Stimulated activated CD4-positive, alpha-beta T cell treated with anti-CD3 and anti-CD28 coated beads, Interleukin-12 subunit alpha, Interleukin-12 subunit beta, amount 100 ng/mL, for 4 hours (primary cell): Measurements from ENCODE around the gene SMIM34.
"Not testable (repeated sequence)": the region's sequence is repeated elsewhere in the genome, so short reads cannot be mapped to it uniquely, and the experiment has no call there.

Source experiments
- DNase-seq: peaks from one replicate; pipeline ENCODE4 v3.0.0-alpha.2; 2020

The SMIM34 gene, protein sequence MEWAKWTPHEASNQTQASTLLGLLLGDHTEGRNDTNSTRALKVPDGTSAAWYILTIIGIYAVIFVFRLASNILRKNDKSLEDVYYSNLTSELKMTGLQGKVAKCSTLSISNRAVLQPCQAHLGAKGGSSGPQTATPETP

DNA sequence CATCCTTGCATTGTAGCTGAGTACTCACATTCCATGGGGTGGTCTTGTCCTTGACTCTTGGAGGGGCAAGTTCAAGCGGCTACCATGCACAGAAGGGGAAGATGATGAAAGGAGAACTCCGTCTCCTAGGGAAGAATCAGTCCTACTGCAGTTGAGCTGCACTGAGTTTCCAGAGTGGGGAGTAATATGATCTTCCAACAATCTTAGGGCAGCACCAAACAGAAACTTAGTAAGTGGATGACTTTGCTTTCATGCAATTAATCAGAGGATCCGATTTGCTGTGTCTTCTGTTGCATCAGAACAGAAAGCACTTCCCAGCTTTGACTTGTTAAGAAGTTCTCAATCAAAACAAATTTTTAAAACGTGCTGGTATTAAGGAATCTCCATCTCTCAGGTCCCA is at the start of gene SMIM34:
Gene SMIM34 (minus strand): TSS at position 147 of the 400 bp plus-strand sequence. CDS start 112 bp downstream, at position 35.
- not testable (repeated sequence) for DNase-seq

- DNase-seq, result not testable (repeated sequence)
Observed at GRCh38 chr21:34467333-34467732, 43.6 kb upstream of the SMIM34 start.

DNA sequence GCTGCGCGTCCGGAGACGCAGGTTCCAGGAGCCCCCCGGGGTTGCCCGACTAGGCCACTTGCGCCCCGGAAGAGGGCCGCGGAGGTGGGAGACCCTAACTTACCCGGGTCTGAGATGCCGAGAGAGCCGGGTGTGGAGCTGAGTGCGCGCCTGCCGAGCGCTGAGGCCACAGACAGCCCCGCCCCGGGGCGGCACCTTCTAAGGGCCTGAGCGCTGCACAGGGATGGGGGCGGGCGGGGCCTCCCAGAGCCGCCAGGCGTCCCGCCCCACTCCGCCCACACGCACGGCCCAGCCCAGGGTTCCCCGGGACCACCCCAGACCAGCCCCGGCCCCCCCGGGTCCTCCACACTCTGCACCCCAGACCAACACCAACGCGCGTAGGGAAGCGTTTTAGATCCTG is 35.7 kb upstream of the SMIM34 start:
- DNase-seq, result not testable (repeated sequence)

DNA sequence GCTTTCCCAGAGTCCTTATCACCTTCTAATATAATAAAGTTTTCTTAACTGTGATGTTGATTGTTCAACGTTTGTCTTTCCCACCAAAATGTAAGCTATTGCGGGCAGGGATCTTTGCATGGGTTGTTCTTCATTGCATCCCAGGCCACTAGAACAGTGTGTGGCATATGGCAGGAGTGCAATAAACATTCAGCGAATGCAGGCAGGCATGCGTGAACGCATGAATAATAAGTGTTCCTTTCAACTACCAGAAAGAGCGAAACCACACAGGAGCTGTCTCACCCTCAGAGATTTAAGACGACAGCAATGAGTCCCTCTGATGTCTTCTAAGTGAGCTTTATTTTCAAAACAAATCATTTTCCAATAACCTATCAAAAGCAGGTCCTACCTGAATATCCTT is 34.5 kb upstream of the SMIM34 start:
- not testable (repeated sequence) for DNase-seq

- DNase-seq, result not testable (repeated sequence)
Observed at GRCh38 chr21:34456180-34456579, 32.4 kb upstream of the SMIM34 start.

DNA sequence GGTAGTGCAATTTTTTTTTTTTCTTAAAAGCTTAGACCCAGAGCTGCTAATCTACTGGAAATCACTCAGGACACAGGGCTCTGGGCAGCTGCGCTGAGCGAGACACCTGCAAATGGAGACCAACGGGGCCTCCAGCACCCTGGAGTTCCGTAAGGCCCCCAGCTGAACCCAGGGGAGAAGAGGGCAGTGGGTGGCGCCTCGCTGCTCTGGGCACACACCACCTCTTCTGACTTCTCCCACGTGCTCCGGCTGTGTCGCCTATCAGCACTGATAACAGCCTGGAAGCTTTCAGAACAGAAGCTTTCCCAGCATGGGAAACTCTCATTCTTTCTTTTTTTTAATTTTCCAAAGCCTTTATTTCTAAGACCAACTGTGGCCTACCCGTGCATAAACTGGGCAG is 31.9 kb upstream of the SMIM34 start:
- DNase-seq, result not testable (repeated sequence)

DNA sequence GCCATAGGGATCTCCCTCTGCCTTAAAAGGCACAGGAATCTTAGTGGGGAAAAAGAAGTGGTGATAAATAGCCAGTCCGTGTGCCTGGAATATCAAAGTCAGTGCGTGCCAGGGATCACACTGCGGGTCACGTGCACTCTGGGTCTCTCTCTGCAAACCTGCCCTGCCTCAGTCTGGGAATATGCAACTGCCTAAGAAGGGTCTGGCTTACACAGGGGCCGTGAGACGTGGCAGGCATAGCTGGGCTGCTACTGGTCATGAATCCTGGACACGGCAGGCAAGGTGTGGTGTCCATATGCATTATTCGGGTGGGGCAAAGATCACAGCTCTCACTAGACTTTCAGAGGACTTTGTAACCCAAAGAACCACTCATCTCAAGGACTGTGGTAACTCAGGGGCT is 23.3 kb upstream of the SMIM34 start:
- DNase-seq, result not testable (repeated sequence)

DNA sequence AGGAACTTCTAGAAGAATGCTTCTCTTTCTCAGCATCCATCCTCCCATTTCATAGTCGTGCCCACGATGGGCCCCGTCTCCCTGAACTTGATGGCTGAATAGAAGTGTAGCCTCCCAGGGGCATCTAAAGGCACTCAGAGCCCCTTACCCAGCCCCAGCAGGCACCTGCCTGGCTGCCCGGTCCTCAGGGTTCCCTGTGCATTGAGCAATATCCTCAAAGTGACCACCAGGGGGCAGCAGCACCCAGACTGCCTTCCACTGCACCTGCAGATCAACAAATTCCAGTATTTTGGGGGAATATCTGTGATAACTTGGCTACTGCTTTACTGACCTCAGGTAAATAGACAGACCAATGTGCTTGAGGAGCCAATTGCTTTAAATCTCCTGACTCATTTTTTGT is 19.7 kb upstream of the SMIM34 start:
- not testable (repeated sequence) for DNase-seq

- DNase-seq, result not testable (repeated sequence)
Observed at GRCh38 chr21:34429710-34430109, 6.0 kb upstream of the SMIM34 start.

GRCh38 chr21:34428441-34428840 is 4.7 kb upstream of the SMIM34 start:
- not testable (repeated sequence) for DNase-seq

- DNase-seq, result not testable (repeated sequence)
Observed at GRCh38 chr21:34427339-34427738, 3.6 kb upstream of the SMIM34 start.

DNA sequence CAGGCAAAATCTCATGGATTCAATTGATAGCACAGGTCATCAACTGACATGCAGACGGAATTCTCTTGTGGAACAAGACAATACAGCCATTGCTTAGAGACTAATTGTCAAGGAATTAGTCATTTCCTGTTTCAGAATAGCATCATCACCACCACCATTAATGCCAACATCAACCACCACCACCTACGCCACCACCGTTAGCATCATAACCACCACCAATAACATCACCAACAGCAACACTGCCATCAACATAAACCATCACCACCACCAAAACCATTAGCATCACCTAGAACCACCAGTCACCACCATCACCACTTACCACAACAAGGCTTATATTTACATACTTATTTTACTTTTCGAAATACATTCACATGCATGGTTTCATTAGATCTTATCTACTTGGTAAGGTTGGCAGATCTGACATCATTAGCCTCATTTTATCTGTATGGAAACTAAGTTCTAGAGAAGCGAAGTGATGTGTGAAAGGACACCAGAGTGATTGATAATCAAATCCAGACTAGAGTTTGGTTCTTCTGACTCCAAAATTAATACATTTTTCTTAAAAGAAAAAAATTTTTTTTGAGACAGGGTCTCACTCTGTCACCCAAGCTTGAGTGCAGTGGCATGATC is 6.2 kb downstream of the SMIM34 start:
- not testable (repeated sequence) for DNase-seq

GRCh38 chr21:34407294-34407693 is 16.5 kb downstream of the SMIM34 start:
- not testable (repeated sequence) for DNase-seq

DNA sequence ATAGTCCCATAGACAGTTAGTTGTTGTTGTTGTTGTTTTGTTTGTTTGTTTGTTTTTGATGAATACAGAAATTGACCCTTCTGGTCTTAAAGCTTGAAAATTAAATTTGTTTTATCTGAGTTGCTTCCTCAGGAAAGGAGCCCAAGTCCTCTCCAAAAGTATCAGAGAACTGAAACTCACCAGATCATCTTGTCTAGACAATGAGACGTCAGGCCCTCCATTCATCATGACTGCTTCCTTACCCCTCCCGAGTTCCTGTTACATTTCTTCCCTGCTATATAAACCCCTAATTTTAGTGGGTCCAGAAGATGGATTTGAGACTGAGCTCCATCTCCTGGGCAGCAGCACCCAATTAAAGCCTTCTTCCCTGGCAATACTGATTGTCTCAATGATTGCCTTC is 17.1 kb downstream of the SMIM34 start:
- not testable (repeated sequence) for DNase-seq

GRCh38 chr21:34406102-34406501 is 17.6 kb downstream of the SMIM34 start:
- DNase-seq, result not testable (repeated sequence)

DNA sequence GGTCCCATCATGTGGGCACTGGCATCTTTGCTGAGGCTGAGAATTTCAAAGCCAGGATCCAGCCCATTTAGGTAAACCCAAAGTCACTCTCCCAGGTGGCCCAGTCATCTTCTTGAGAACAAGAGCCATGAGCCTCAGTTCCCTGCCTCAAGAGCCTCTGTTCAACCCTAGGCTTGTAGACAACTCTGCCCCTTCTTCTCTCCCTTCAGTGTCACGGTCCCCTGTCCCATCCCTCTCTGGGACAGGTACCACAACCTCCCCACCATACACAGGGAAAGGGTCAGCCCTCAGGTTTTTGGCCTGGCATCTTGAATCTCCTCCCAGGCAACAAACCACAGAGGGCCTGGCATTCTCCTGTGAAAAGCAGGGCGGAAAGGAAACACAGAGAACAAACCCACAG is 18.1 kb downstream of the SMIM34 start:
- not testable (repeated sequence) for DNase-seq

- DNase-seq, result not testable (repeated sequence)
Observed at GRCh38 chr21:34404742-34405141, 19.0 kb downstream of the SMIM34 start.

GRCh38 chr21:34400522-34400921 is 23.2 kb downstream of the SMIM34 start:
- not testable (repeated sequence) for DNase-seq

DNA sequence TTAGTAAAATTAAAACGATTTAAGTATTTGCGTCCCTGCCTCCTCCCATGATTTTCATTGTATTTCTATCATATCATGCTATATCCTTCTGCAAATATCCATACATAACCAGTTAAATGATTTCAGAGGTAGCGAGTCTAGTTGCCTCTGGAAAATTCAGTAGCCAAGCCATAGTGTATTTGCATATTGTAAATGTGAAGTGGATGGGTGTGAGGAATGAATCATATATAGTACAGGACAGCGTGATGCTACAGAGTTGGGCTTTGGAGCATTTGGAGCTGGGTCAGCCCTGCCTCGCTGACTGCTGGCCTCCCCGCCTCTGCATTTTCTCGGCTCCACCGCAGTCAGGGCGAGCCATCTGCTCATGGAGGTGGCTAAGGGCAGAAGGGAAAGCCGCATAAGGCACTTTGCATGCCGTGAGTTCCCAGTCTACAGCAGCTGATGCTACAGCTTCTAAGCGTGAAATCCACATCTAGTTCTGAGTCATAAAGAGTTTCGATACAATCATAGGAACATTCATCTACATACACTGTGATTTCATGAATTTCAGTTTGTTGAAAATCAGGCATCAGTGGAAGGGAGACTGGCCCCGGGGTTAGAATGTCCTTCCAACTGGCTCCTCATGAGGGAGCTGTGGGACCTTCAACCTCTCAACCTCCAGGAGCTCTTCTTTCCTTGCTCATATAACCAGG is 39.9 kb downstream of the SMIM34 start:
- DNase-seq, result not testable (repeated sequence)

- DNase-seq, result not testable (repeated sequence)
Observed at GRCh38 chr21:34383138-34383537, 40.6 kb downstream of the SMIM34 start.

DNA sequence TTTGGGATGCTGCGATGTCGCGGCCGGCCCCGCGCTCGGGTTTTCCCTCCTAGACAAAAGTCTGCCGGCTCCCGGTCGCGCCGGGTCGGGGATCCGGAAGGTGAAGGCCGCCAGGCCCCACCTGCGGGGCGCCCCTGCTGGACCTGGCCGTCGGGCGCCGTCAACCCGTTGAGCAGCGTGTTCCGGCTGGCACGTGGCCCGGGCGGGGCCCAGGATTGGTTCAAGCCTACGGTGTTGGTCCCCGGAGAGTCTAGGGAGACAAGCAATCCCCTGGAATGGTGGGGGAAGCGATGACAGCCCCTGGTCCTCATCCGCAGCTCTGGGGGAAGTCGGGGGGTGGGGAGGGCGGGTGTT is 48.2 kb downstream of the SMIM34 start:
- not testable (repeated sequence) for DNase-seq

DNA sequence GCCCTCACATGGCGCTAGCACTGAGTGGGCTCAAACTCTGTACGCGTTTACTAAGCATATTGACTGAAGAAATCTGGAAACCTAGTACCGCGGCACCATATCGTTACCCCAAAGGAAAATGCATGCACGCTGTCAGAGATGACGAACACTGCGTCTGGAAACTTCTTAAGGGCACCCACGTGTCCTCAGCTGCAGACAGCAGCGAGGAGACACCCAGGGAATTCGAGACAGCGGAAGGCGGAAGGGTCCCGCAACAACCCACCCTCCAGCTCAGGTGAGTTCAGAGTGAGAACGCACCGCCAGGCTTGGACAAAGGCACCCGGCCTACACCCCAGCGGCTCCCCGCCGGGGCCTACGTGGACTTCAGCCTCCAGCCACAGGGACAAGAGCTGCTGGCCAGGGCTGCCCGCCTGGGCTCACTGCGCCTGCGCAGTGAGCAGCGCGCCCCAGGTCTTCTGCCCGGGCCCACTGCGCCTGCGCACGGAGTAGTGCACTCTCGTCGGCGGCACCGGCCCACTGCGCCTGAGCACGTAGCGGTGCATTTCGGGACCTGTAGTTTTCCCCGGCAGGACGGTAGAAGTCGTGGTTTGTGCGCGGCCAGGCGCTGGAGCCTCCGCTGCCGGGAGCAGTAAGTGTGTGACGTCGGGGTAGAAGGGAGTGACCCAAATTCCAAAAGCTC is 48.7 kb downstream of the SMIM34 start, which contains the start of gene SMIM11:
Gene SMIM11 (plus strand): TSS at position 568 of the 679 bp plus-strand sequence. CDS start 3,998 bp downstream, outside the sequence.
- DNase-seq, result not testable (repeated sequence)

GRCh38 chr21:34374462-34374861 is 49.3 kb downstream of the SMIM34 start:
- not testable (repeated sequence) for DNase-seq
